GM19397 (cell line): ENCODE measurements around the gene KRT4.

ENCODE experiments used
- ATAC-seq: cut with Tn5 transposase; IDR thresholded peaks from one replicate; pipeline ENCODE4 v1.9.1; 2021; ENCODE audit warnings: mild to moderate bottlenecking, moderate library complexity; ENCODE audit not compliant: unreplicated experiment

KRT4 gene

DNA sequence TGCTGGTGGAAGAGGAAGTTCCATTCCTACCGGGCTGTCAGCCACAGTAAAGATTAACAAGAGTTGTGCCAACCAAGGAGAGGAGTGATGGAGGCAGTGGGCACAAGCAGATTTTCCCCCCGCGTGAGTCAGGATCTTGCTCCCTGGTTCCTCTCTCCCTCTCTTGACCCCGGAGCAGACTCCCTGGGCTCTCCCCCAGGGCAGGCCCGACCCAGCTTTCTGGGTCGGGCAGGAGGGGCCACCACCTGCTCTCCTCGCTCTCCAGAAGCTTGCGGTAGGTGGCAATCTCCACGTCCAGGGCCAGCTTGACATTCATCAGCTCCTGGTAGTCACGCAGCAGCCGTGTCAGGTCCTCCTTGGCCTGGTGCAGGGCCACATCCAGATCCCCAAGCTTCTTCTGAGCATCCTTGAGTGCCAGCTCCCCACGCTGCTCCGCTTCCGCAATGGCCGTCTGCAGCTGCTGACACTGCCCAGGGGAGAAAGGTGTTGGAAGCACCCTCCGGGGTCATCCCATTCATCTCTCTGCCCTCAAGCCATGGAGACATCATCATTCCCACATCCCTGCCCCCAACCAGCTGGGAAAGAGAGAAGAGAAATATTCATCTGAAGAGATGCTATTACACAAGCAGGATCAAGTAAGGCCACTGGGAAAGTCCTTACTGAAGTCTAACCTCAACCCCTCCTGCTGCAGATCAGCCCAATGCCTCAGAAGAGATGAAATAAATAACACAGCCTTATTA is 9.0 kb upstream of the KRT4 start:
- ATAC-seq = no peak

DNA sequence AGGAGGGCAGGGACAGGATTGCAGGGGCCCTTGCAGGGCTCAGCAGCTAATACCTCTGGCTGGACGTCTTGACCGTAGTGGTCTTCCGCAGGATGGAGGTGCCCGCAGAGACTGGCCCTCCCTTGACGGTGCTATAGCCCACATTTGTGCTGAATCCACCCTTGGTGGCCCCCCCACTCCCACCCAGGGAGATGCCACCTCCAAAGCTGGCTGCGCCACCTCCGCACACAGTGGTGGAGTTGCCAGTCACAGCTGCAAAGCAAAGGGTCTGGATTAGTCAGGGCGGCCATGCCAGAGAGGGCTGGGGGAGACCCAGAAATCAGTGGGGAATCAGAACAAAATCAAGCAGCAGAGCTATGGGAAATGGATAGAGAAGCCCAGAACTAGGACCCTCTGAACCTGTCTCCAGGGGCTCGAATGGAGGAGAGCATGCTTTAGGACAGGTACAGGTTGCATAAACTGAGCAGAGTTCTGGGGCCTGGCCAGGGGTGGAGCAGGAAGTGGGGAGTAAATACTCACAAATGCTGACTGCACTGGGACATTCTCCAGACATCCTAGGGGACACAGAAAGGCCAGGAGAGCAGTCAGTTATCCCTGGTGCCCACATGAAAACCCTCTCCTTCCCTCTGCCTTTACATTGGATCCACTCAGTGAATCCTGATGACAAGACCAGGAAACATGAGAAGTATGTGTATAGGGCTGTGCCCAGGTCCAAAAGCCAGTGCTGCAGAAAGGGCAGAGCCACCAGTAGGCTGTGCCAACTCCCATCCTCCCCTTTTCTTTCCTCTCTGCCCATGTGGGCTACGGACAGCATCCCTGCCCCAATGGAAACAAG is 8.1 kb upstream of the KRT4 start:
- no peak for ATAC-seq

DNA sequence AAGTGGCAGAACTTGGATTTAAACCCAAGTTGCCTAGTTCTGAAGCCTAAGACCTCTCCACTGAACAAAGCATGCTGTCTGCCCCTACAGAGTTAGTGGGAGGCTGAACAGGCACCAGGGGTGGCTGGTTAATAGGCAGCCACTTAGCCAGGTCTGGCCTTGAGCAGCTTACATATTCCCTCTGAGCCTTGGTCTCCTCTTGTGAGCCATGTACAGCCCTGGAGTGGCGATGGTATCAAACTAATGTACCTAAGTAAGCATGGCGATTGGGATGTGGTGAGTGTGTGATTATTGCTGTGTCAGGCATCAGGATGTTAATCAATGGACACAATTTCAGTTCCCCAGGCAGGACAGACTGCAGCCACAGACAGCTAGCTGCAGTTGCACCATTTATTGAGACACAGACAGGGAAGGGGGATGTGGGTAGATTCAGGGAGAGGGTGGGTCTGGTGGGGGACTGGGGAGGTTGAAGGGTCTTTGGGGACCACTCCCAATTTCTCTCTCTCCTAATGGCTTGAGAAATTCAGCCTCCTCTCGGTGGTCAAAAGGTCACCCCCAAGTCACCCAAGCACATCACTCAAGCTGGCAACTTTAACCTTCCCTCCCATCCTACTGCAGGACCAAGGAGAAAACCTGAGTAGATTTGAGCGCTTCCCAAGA is 7.3 kb upstream of the KRT4 start:
- ATAC-seq = no peak

- no peak for ATAC-seq
Measured at GRCh38 chr12:52820521-52820920, 6.6 kb upstream of the KRT4 start.

- ATAC-seq = no peak
Measured at GRCh38 chr12:52819731-52820510, 6.0 kb upstream of the KRT4 start.

- ATAC-seq = no peak
Measured at GRCh38 chr12:52818887-52819420, 5.0 kb upstream of the KRT4 start.

GRCh38 chr12:52818388-52818787 is 4.5 kb upstream of the KRT4 start:
- no peak for ATAC-seq

GRCh38 chr12:52817699-52818238 is 3.9 kb upstream of the KRT4 start:
- ATAC-seq = no peak

GRCh38 chr12:52817003-52817698 is 3.2 kb upstream of the KRT4 start:
- no peak for ATAC-seq

GRCh38 chr12:52815676-52816588 is 2.0 kb upstream of the KRT4 start:
- ATAC-seq = no peak

GRCh38 chr12:52815161-52815560 is 1.2 kb upstream of the KRT4 start:
- ATAC-seq = no peak

GRCh38 chr12:52814710-52815155 is 817 bp upstream of the KRT4 start:
- ATAC-seq = no peak

GRCh38 chr12:52813203-52813819 is 605 bp downstream of the KRT4 start:
- no peak for ATAC-seq

DNA sequence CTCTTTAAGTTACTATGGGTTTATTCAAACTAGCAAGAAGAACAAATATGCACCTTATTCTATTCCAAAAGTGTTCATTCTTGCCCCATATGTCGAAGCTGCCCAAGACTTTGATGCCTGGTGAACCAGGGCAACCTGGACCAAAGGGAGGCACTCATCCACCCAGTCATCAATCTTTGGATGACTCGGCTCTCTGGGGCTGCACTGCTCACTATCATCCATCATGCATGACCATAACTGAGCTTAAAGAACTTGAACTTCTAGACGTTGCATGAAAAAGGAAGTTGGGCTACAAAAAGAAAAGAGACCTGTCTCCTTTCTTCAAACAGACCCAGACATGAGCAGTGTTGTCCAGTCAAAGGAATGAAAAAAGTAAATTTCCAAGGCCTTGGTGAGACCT is 1.2 kb downstream of the KRT4 start:
- no peak for ATAC-seq

DNA sequence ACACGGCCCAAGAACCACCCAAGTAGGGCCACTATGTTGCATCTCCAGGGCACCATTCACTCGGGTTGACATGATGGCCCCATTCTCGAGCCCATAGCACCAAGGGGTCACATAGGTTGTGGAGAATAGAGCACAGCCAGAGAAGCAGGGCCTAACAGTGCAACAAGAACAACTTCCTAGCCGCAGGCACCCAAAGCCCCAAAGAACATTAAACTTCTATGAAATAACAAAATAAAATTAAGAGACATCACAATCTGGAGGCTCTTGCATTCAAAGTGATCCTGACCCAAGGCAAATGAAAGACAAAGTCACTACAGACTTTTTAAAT is 1.9 kb downstream of the KRT4 start:
- no peak for ATAC-seq

- no peak for ATAC-seq
Measured at GRCh38 chr12:52811191-52812072, 2.5 kb downstream of the KRT4 start.

DNA sequence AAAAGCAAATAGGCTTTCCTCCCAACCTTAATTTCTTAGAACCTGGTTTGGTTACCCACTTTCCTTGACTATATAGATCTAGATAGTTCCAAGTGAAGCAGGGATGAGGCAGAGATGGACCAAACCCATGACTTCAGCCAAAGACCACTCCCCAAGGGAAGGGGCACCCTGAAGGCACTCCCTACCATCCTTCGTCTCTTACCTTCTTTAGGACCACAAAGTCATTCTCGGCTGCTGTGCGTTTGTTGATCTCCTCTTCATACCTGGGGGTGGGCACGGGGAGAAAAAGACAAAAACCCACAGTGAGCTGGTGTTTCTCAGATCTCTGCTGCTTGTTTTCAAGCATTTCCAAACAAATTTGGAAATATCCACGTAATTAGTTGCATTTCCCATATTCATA is 3.4 kb downstream of the KRT4 start:
- ATAC-seq = no peak
